ENCODE measurements around the gene CORIN.

GRCh38 chr4:47704693-47705325 is 133.1 kb downstream of the CORIN start:
- no peak for TF ChIP-seq EZH2phosphoT487 (IDR thresholded peaks at IDR 0.05; ENCODE audit: low read length)
- TF ChIP-seq CTCF (IDR thresholded peaks at IDR 0.05; ENCODE audit: low read length): peak; percentile 72

Measured in MM.1S (cell line).